Prostate gland (tissue), 2 donors: ENCODE measurements around the gene MYLK.
"Not testable (repeated sequence)": the region's sequence is repeated elsewhere in the genome, so short reads cannot be mapped to it uniquely, and the experiment has no call there.

ENCODE experiments used
- CTCF ChIP-seq, 4 experiments: fragments of 200-600 bp in 2 of 4; fragments of 450-650 bp in 2 of 4; sonication (generic) in 2 of 4; IDR thresholded peaks; 1 replicate in 3 of 4; 2 replicates in 1 of 4; pipeline ENCODE4 v1.5.1; 2016 to 2019; ENCODE audit warnings: antibody characterized with exemption in 4 of 4, mild to moderate bottlenecking in 2 of 4, moderate library complexity in 2 of 4
- POLR2A ChIP-seq: fragments of 450-650 bp; IDR thresholded peaks from one replicate; pipeline ENCODE4 v1.6.1; 2016; ENCODE audit warnings: antibody characterized with exemption, mild to moderate bottlenecking
- POLR2AphosphoS5 ChIP-seq: sonication (generic); formaldehyde crosslinking; IDR thresholded peaks from one replicate; pipeline ENCODE4 v1.6.1; 2017; ENCODE audit warnings: antibody characterized with exemption

GRCh38 chr3:123600863-123601262 is 283.3 kb downstream of the MYLK start:
- TF ChIP-seq CTCF (IDR thresholded peaks at IDR 0.05); POLR2A; POLR2AphosphoS5: not testable (repeated sequence)
